B cell (primary cell): ENCODE data around the gene SLC15A5. TPM values are rescaled to one million over a fixed set of nuclear protein-coding genes. Genes with fewer than 3 reads are reported as not detected.

Experiments used
- ATAC-seq: fragments of 200-7000 bp; cut with Tn5 transposase; one replicate; pipeline ENCODE4 v1.10.0; 2021; ENCODE audit warnings: low read depth, mild to moderate bottlenecking, moderate number of reproducible peaks, moderate library complexity
- CTCF ChIA-PET: fragments of 350-600 bp; sonication (Branson Sonifier 250); formaldehyde crosslinking; loops from one replicate; lab custom pipeline; 2021; ENCODE audit warnings: antibody characterized with exemption, inconsistent platforms; lab: Charles Lee
- POLR2A ChIA-PET: fragments of 350-600 bp; sonication (Branson Sonifier 250); formaldehyde crosslinking; loops from one replicate; lab custom pipeline; 2021; ENCODE audit warnings: antibody characterized with exemption; lab: Charles Lee
- DNase-seq: peaks from one replicate; pipeline ENCODE4 v3.0.0; 2013
- H2AFZ ChIP-seq: 2 replicates; pipeline ENCODE4 v1.6.1; 2012; ENCODE audit warnings: mild to moderate bottlenecking, low read depth, low read length; ENCODE audit not compliant: insufficient read depth, poor library complexity, severe bottlenecking
- H3K27ac ChIP-seq, 2 donors: 1 replicate in 1 of 2; 2 replicates in 1 of 2; pipeline ENCODE4 v1.5.1; 2012 to 2013; ENCODE audit warnings: low read length in 2 of 2, mild to moderate bottlenecking in 2 of 2, moderate library complexity in 1 of 2
- H3K27me3 ChIP-seq, 4 experiments: fragments of 200-600 bp in 1 of 4; sonication (generic) in 1 of 4; replicated peaks in 1 of 4; 1 replicate in 2 of 4; 2 replicates in 2 of 4; pipeline versions ENCODE4 v1.6.1 to v1.7.0; 2013 to 2016; ENCODE audit warnings: low read length in 3 of 4, mild to moderate bottlenecking in 2 of 4, mixed read lengths in 1 of 4, moderate library complexity in 1 of 4; ENCODE audit not compliant: insufficient read depth in 4 of 4, control insufficient read depth in 3 of 4; ENCODE audit errors: control extremely low read depth in 1 of 4
- H3K36me3 ChIP-seq, 2 experiments: replicated peaks in 1 of 2; 1 replicate in 1 of 2; 2 replicates in 1 of 2; pipeline versions ENCODE4 v1.6.1 to v1.7.1; 2013; ENCODE audit warnings: low read length in 1 of 2; ENCODE audit not compliant: insufficient read depth in 2 of 2, control insufficient read depth in 1 of 2; ENCODE audit errors: control extremely low read depth in 1 of 2, extremely low read depth in 1 of 2
- H3K4me1 ChIP-seq, 2 donors: fragments of 200-600 bp in 1 of 2; sonication (generic) in 1 of 2; 1 replicate in 1 of 2; 2 replicates in 1 of 2; pipeline versions ENCODE4 v1.5.1 to v1.6.1; 2013 to 2017; ENCODE audit warnings: low read length in 2 of 2; ENCODE audit not compliant: control insufficient read depth in 2 of 2, insufficient read depth in 2 of 2
- H3K4me2 ChIP-seq: replicated peaks from 2 replicates; pipeline ENCODE3; 2012; ENCODE audit warnings: mild to moderate bottlenecking, low read depth, low read length; ENCODE audit not compliant: poor library complexity, severe bottlenecking
- H3K4me3 ChIP-seq, 5 experiments: fragments of 200-600 bp in 1 of 5; sonication (generic) in 1 of 5; 1 replicate in 3 of 5; 2 replicates in 2 of 5; pipeline versions ENCODE4 v1.5.1 to v1.7.0; 2011 to 2016; ENCODE audit warnings: low read length in 4 of 5, mild to moderate bottlenecking in 4 of 5, low read depth in 2 of 5, control low read depth in 1 of 5, moderate library complexity in 1 of 5; ENCODE audit not compliant: insufficient read depth in 1 of 5; ENCODE audit errors: control extremely low read depth in 1 of 5, extremely low read depth in 1 of 5
- H3K79me2 ChIP-seq: fragments of 200-600 bp; sonication (generic); one replicate; pipeline ENCODE4 v1.6.0; 2016; ENCODE audit warnings: low read length; ENCODE audit not compliant: control insufficient read depth, insufficient read depth
- H3K9ac ChIP-seq: fragments of 200-600 bp; sonication (generic); 2 replicates; pipeline ENCODE4 v1.6.1; 2017; ENCODE audit warnings: mild to moderate bottlenecking, low read length, moderate library complexity
- H3K9me3 ChIP-seq, 3 donors: one replicate each; pipeline versions ENCODE4 v1.6.1 to v1.7.1; 2013; ENCODE audit warnings: low read length in 2 of 3; ENCODE audit not compliant: control insufficient read depth in 2 of 3, insufficient read depth in 1 of 3; ENCODE audit errors: control extremely low read depth in 1 of 3
- H4K20me1 ChIP-seq: 2 replicates; pipeline ENCODE4 v1.6.0; 2012; ENCODE audit warnings: mild to moderate bottlenecking, low read length; ENCODE audit not compliant: insufficient read depth, control insufficient read depth, poor library complexity, severe bottlenecking
- H3K27ac Mint-ChIP-seq: one replicate; pipeline ENCODE4 v1.8.0; 2021; ENCODE audit warnings: mixed read lengths
- H3K27me3 Mint-ChIP-seq: one replicate; pipeline ENCODE4 v1.8.0; 2021; ENCODE audit warnings: mixed read lengths
- H3K4me1 Mint-ChIP-seq: one replicate; pipeline ENCODE4 v1.8.0; 2021; ENCODE audit warnings: mixed read lengths
- H3K4me3 Mint-ChIP-seq: one replicate; pipeline ENCODE4 v1.8.0; 2021; ENCODE audit warnings: mixed read lengths
- H3K9me3 Mint-ChIP-seq: one replicate; pipeline ENCODE4 v1.8.0; 2022; ENCODE audit warnings: mixed read lengths; ENCODE audit not compliant: insufficient read depth
- CTCF ChIP-seq: fragments of 200-600 bp; IDR thresholded peaks from one replicate; pipeline ENCODE4 v1.8.0; 2022; ENCODE audit warnings: antibody characterized with exemption, mild to moderate bottlenecking
- EZH2 ChIP-seq: IDR thresholded peaks from 2 replicates; pipeline ENCODE4 v1.6.1; 2012; ENCODE audit warnings: borderline replicate concordance, low read depth, mild to moderate bottlenecking, moderate library complexity, low read length; ENCODE audit not compliant: insufficient read depth, poor library complexity, severe bottlenecking
- WGBS: methylation state at CpG from one replicate; pipeline ENCODE4 v1.1.5; 2013; ENCODE audit warnings: missing lambda C conversion rate; ENCODE audit not compliant: insufficient coverage; 5-methylcytosine and 5-hydroxymethylcytosine counted together
- intact Hi-C: fragments of 100-400 bp; cut with micrococcal nuclease; formaldehyde crosslinking; loops from one replicate; pipeline ENCODE4 v1.10.0; 2022
- polyA plus RNA-seq: library from polyadenylated mRNA; depleted of rRNA; stranded (reverse); fragments of >200 nt; gene quantifications from 2 replicates; pipeline ENCODE4 v1.2.3, GENCODE V29; 2012
- total RNA-seq, 2 donors: library from RNA; stranded (reverse); fragments of 120-200 nt in 1 of 2; gene quantifications; 1 replicate in 1 of 2; 2 replicates in 1 of 2; pipeline versions ENCODE4 v1.2.3 to v1.2.4, GENCODE V29; 2013 to 2022

The SLC15A5 gene
- total and polyA plus RNA-seq, 2 donors (not counting 1 experiment from before 2014, with no cell fraction given) = not detected

GRCh38 chr12:16197600-16197999, 79.9 kb downstream of the SLC15A5 start:
- H3K9me3 Mint-ChIP-seq = peaks cover 6% of the 10 kb centered on the region
- no peak for DNase-seq
- no peak overlapping the region for H3K9ac ChIP-seq

GRCh38 chr12:16189849-16190248, 87.6 kb downstream of the SLC15A5 start:
- Histone ChIP-seq H3K36me3 (no peaks in the 10 kb centered on the region), H3K9me3 (no peaks in the 10 kb centered on the region), H2AFZ (no peak overlapping the region), H3K9ac (no peak overlapping the region), H3K4me2 (no peak overlapping the region), H3K27me3 (no peaks in the 10 kb centered on the region), H4K20me1 (no peaks in the 10 kb centered on the region), H3K4me1 (no peaks in the 10 kb centered on the region), H3K27ac (no peak overlapping the region), H3K4me3 (no peak overlapping the region), H3K79me2 (no peaks in the 10 kb centered on the region)
- H3K27ac Mint-ChIP-seq = no peak overlapping the region
- H3K27me3 Mint-ChIP-seq = no peaks in the 10 kb centered on the region
- ATAC-seq = no peak
- CTCF ChIA-PET = no interaction called here
- H3K4me3 Mint-ChIP-seq = no peak overlapping the region
- TF ChIP-seq CTCF (no peak), EZH2 (no peak)
- WGBS = 33% methylated on average over 3 of the region's 5 CpGs
- intact Hi-C loops = no loop called here
- POLR2A ChIA-PET = no interaction called here
- no peaks in the 10 kb centered on the region for H3K9me3 Mint-ChIP-seq
- H3K4me1 Mint-ChIP-seq = no peaks in the 10 kb centered on the region
- no peak for DNase-seq

More at GRCh38 chr12:16197600-16197999, 79.9 kb downstream of the SLC15A5 start:
- Mint-ChIP-seq H3K27me3 (no peaks in the 10 kb centered on the region), H3K4me1 (peaks cover 6% of the 10 kb centered on the region), H3K27ac (no peak overlapping the region), H3K4me3 (no peak overlapping the region)
- Histone ChIP-seq H3K27ac (no peak overlapping the region), H3K9me3 (peaks cover 0 to 2% (median 0%) of the 10 kb centered on the region in 3 donors), H3K36me3 (no peaks in the 10 kb centered on the region), H3K4me2 (no peak overlapping the region), H3K79me2 (no peaks in the 10 kb centered on the region), H2AFZ (no peak overlapping the region), H3K27me3 (no peaks in the 10 kb centered on the region), H3K4me3 (no peak overlapping the region), H4K20me1 (no peaks in the 10 kb centered on the region), H3K4me1 (no peaks in the 10 kb centered on the region)
- ChIA-PET CTCF (no interaction called here), POLR2A (no interaction called here)
- TF ChIP-seq EZH2 (no peak), CTCF (no peak)
- no peak for ATAC-seq
- intact Hi-C loops = no loop called here
- no CpG with 5 or more reads among the region's 4 CpGs for WGBS
